ENCODE data around the gene PAK5. TPM values are rescaled to one million over a fixed set of nuclear protein-coding genes. Genes with fewer than 3 reads are reported as not detected.

The PAK5 gene
- total and polyA plus RNA-seq, 4 donors: 0.02 to 0.17 (median 0.04) TPM; not detected in 1

- Histone ChIP-seq H3K27me3 (ENCODE audit: control insufficient read depth in 4 of 4, insufficient read depth in 4 of 4, low read length in 3 of 4) (no peaks in the 10 kb centered on the region), H3K4me3 (ENCODE audit: low read depth in 1 of 3, low read length in 3 of 3) (no peak overlapping the region), H3K27ac (ENCODE audit: low read depth in 1 of 2, low read length in 2 of 2) (no peak overlapping the region), H3K36me3 (ENCODE audit: control insufficient read depth in 4 of 4, insufficient read depth in 3 of 4, low read depth in 1 of 4, low read length in 3 of 4) (no peaks in the 10 kb centered on the region), H3K4me1 (ENCODE audit: control insufficient read depth in 4 of 4, insufficient read depth in 4 of 4, low read length in 3 of 4) (no peaks in the 10 kb centered on the region), H3K9ac (ENCODE audit: low read depth in 1 of 2, low read length in 2 of 2) (no peak overlapping the region), H3K9me3 (ENCODE audit: control insufficient read depth in 4 of 4, low read length in 3 of 4) (peaks cover 0 to 4% (median 0%) of the 10 kb centered on the region in 4 donors)
- DNase-seq (ENCODE audit: low spot score): no peak
- TF ChIP-seq YY1 (IDR thresholded peaks at IDR 0.05) (no peak), TAF1 (conservative IDR thresholded peaks at IDR 0.05) (no peak), EGR1 (IDR thresholded peaks at IDR 0.05; ENCODE audit: low read depth in 2 of 2) (no peak), FOXA2 (IDR thresholded peaks at IDR 0.05) (no peak), RAD21 (IDR thresholded peaks at IDR 0.05) (no peak)
- 86% methylated on average over 4 of the region's 4 CpGs for WGBS
Measured at GRCh38 chr20:9739991-9740390, 98.9 kb downstream of the PAK5 start.

GRCh38 chr20:9736373-9736772, 102.5 kb downstream of the PAK5 start:
- Histone ChIP-seq H3K9me3 (ENCODE audit: control insufficient read depth in 4 of 4, low read length in 3 of 4) (no peaks in the 10 kb centered on the region), H3K9ac (ENCODE audit: low read depth in 1 of 2, low read length in 2 of 2) (no peak overlapping the region), H3K27ac (ENCODE audit: low read depth in 1 of 2, low read length in 2 of 2) (no peak overlapping the region), H3K4me1 (ENCODE audit: control insufficient read depth in 4 of 4, insufficient read depth in 4 of 4, low read length in 3 of 4) (no peaks in the 10 kb centered on the region), H3K27me3 (ENCODE audit: control insufficient read depth in 4 of 4, insufficient read depth in 4 of 4, low read length in 3 of 4) (no peaks in the 10 kb centered on the region), H3K4me3 (ENCODE audit: low read depth in 1 of 3, low read length in 3 of 3) (no peak overlapping the region), H3K36me3 (ENCODE audit: control insufficient read depth in 4 of 4, insufficient read depth in 3 of 4, low read depth in 1 of 4, low read length in 3 of 4) (no peaks in the 10 kb centered on the region)
- no peak for DNase-seq (ENCODE audit: low spot score)
- no peak for TF ChIP-seq RAD21 (IDR thresholded peaks at IDR 0.05)
- TF ChIP-seq CTCF (IDR thresholded peaks at IDR 0.05; ENCODE audit: low read depth, low read length, missing input control): no peak
- no peak for TF ChIP-seq REST (IDR thresholded peaks at IDR 0.05)
- TF ChIP-seq FOXA2 (IDR thresholded peaks at IDR 0.05): no peak
- TF ChIP-seq YY1 (IDR thresholded peaks at IDR 0.05): no peak
- no peak for TF ChIP-seq JUND (IDR thresholded peaks at IDR 0.05)
- TF ChIP-seq NR2F2 (IDR thresholded peaks at IDR 0.05): no peak
- no peak for TF ChIP-seq EGR1 (IDR thresholded peaks at IDR 0.05; ENCODE audit: low read depth in 2 of 2)
- TF ChIP-seq RXRA (IDR thresholded peaks at IDR 0.05): no peak
- no peak for TF ChIP-seq TAF1 (conservative IDR thresholded peaks at IDR 0.05)
- TF ChIP-seq GABPA (IDR thresholded peaks at IDR 0.05 in 1 of 2, conservative IDR thresholded peaks at IDR 0.05 in 1 of 2): no peak
- no peak for TF ChIP-seq HNF4A (conservative IDR thresholded peaks at IDR 0.05)
- no peak for TF ChIP-seq MAX (IDR thresholded peaks at IDR 0.05)
- TF ChIP-seq ATF3 (IDR thresholded peaks at IDR 0.05): no peak
- no peak for TF ChIP-seq FOXA1 (IDR thresholded peaks at IDR 0.05)
- TF ChIP-seq ZBTB33 (IDR thresholded peaks at IDR 0.05): no peak
- no peak for TF ChIP-seq HNF4G (IDR thresholded peaks at IDR 0.05)
- no peak for TF ChIP-seq SP1 (IDR thresholded peaks at IDR 0.05)
- WGBS: 86% methylated on average over 2 of the region's 2 CpGs
